ENCODE measurements around the gene TULP3. TPM values are rescaled to one million over a fixed set of nuclear protein-coding genes. Genes with fewer than 3 reads are reported as not detected.

Gene TULP3
- total and polyA plus RNA-seq, 9 donors, result 27.3 to 58.6 (median 42.1) TPM

GRCh38 chr12:2844786-2845185 is 45.9 kb upstream of the TULP3 start:
- peaks cover 12% of the 10 kb centered on the region for H3K4me1 ChIP-seq (ENCODE audit: insufficient read depth)
- 83 to 85% (median 84%) methylated on average over 9 of the region's 9 CpGs for WGBS, 3 donors
- no peak overlapping the region for H3K4me3 ChIP-seq
- no peaks in the 10 kb centered on the region for H3K27me3 ChIP-seq
- TF ChIP-seq POLR2A (IDR thresholded peaks at IDR 0.05) (no peak), EP300 (IDR thresholded peaks at IDR 0.05) (no peak)
- TF ChIP-seq, protein P1, sequence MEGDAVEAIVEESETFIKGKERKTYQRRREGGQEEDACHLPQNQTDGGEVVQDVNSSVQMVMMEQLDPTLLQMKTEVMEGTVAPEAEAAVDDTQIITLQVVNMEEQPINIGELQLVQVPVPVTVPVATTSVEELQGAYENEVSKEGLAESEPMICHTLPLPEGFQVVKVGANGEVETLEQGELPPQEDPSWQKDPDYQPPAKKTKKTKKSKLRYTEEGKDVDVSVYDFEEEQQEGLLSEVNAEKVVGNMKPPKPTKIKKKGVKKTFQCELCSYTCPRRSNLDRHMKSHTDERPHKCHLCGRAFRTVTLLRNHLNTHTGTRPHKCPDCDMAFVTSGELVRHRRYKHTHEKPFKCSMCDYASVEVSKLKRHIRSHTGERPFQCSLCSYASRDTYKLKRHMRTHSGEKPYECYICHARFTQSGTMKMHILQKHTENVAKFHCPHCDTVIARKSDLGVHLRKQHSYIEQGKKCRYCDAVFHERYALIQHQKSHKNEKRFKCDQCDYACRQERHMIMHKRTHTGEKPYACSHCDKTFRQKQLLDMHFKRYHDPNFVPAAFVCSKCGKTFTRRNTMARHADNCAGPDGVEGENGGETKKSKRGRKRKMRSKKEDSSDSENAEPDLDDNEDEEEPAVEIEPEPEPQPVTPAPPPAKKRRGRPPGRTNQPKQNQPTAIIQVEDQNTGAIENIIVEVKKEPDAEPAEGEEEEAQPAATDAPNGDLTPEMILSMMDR (IDR thresholded peaks at IDR 0.05), result no peak
- H3K9me3 ChIP-seq, result no peaks in the 10 kb centered on the region
- H3K27ac ChIP-seq, result peak overlapping the region in 1 of 2 donors; percentile 11
- no peak for DNase-seq
- H3K36me3 ChIP-seq, result no peaks in the 10 kb centered on the region
- intact Hi-C loops (cut with DNase I), result loop anchor here in 1 of 4 donors (5.0 kb wide), 1 partner anchor 98 kb away; no protein-coding TSS in a partner anchor

DNA sequence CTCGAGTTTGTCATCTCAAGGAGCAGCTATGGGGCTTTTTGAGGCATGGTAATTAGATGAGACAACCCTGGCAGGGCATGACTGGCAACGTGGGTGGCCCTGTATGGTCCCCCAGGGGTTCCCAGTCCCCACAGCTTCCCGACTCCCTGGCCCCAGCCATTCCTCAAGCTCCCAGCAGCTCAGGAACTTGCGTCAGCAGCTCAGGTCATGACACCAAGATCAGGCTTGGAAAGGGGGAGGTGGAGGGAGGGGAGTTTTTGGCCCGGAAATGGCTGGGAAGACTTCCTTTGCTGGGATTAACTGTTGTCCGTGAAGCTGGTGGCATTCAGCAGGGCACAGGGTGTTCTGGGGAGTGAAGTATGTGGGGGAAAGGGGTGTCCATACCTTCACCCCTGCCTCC is 45.4 kb upstream of the TULP3 start:
- 15 to 17% (median 15%) methylated on average over 6 of the region's 6 CpGs for WGBS, 3 donors
- no peaks in the 10 kb centered on the region for H3K9me3 ChIP-seq
- H3K36me3 ChIP-seq, result no peaks in the 10 kb centered on the region
- TF ChIP-seq EP300 (IDR thresholded peaks at IDR 0.05) (no peak), POLR2A (IDR thresholded peaks at IDR 0.05) (no peak)
- TF ChIP-seq, protein P1 (IDR thresholded peaks at IDR 0.05), result no peak
- peaks cover 12% of the 10 kb centered on the region for H3K4me1 ChIP-seq (ENCODE audit: insufficient read depth)
- intact Hi-C loops (cut with DNase I), result loop anchor here in 1 of 4 donors (5.0 kb wide), 1 partner anchor 97 kb away; no protein-coding TSS in a partner anchor
- no peak overlapping the region for H3K4me3 ChIP-seq
- peak; percentile 49 to 75 (median 70) for DNase-seq
- peak overlapping the region in 1 of 2 donors; percentile 11 for H3K27ac ChIP-seq
- H3K27me3 ChIP-seq, result no peaks in the 10 kb centered on the region

- Histone ChIP-seq H3K27ac (no peak overlapping the region), H3K27me3 (no peaks in the 10 kb centered on the region), H3K4me1 (ENCODE audit: insufficient read depth) (peaks cover 13% of the 10 kb centered on the region), H3K9me3 (no peaks in the 10 kb centered on the region), H3K36me3 (no peaks in the 10 kb centered on the region), H3K4me3 (no peak overlapping the region)
- no peak for TF ChIP-seq POLR2A (IDR thresholded peaks at IDR 0.05)
- TF ChIP-seq, protein P1 (IDR thresholded peaks at IDR 0.05), result no peak
- TF ChIP-seq EP300 (IDR thresholded peaks at IDR 0.05), result no peak
- intact Hi-C loops (cut with DNase I), result loop anchor here in 3 of 4 donors (10.0 kb wide), 2 partner anchors 93 to 183 kb away; no protein-coding TSS in a partner anchor
- no peak for DNase-seq
- WGBS, 3 donors, result 88 to 92% (median 91%) methylated on average over 3 of the region's 3 CpGs
These were observed 38.8 kb upstream of the TULP3 start for GRCh38 chr12:2851931-2852330.

DNA sequence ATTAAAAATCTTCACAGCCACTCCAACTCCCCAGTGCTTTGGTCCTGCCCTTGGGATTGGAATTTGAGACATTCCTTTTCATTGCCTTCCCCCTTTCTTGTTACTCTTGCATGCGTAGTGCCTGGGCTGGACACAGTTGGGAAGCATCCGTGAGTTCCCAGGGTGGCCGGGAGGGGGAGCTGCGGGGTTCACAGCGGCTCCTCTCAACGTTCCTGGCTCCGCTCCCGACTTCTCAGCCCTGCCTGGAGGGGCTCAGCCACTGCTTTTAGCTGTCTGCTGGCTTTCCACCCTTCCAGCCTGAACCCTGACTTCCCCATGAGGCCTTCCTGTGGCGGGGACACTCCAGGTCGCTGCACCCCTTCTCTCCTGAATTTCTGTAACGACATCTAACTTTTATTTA is 37.1 kb upstream of the TULP3 start:
- Histone ChIP-seq H3K36me3 (no peaks in the 10 kb centered on the region), H3K27ac (no peak overlapping the region), H3K4me1 (ENCODE audit: insufficient read depth) (peaks cover 11% of the 10 kb centered on the region), H3K4me3 (no peak overlapping the region), H3K27me3 (no peaks in the 10 kb centered on the region), H3K9me3 (no peaks in the 10 kb centered on the region)
- peak; percentile 88 to 94 (median 91) for DNase-seq
- intact Hi-C loops (cut with DNase I), result loop anchor here in 3 of 4 donors (10.0 kb wide), 2 partner anchors 91 to 181 kb away; no protein-coding TSS in a partner anchor
- 13 to 15% (median 14%) methylated on average over 11 of the region's 11 CpGs for WGBS, 3 donors
- TF ChIP-seq POLR2A (IDR thresholded peaks at IDR 0.05), result no peak
- TF ChIP-seq, protein P1 (IDR thresholded peaks at IDR 0.05), result peak; percentile 66 to 72 (median 69)
